ENCODE measurements around the gene PPIF.

The PPIF gene

GRCh38 chr10:79311581-79312407, 35.5 kb upstream of the PPIF start:
- peaks cover 13% of the 10 kb centered on the region for H3K4me1 ChIP-seq (ENCODE audit: control insufficient read depth, insufficient read depth, low read depth, low read length)
- H3K4me2 ChIP-seq (ENCODE audit: low read length, poor library complexity, severe bottlenecking), result no peak overlapping the region
- H3K9ac ChIP-seq (ENCODE audit: low read length), result no peak overlapping the region
- H3K14ac ChIP-seq (ENCODE audit: low read length in 2 of 2), result no peak overlapping the region
- peak overlapping the region; percentile 48 for H4K8ac ChIP-seq (ENCODE audit: low read length)
- no peaks in the 10 kb centered on the region for H3K9me3 ChIP-seq (ENCODE audit: control insufficient read depth, low read length)
- H2AK5ac ChIP-seq (ENCODE audit: low read length, severe bottlenecking), result no peak overlapping the region
- H2AFZ ChIP-seq (ENCODE audit: low read depth, low read length), result no peak overlapping the region
- peaks cover 90 to 95% of the 10 kb centered on the region in 2 experiments for H3K36me3 ChIP-seq (ENCODE audit: control insufficient read depth in 1 of 2, insufficient read depth in 2 of 2, low read depth in 1 of 2, low read length in 2 of 2)
- H3K4ac ChIP-seq (ENCODE audit: low read depth in 1 of 2, low read length in 2 of 2), result no peak overlapping the region
- no peak overlapping the region for H2BK12ac ChIP-seq (ENCODE audit: low read length in 2 of 2)
- no peak overlapping the region for H3K18ac ChIP-seq (ENCODE audit: low read depth in 1 of 2, low read length in 2 of 2)
- H2BK120ac ChIP-seq (ENCODE audit: low read depth, low read length), result no peak overlapping the region
- peaks cover 14% of the 10 kb centered on the region for H3K79me1 ChIP-seq (replicated peaks; ENCODE audit: low read length, poor library complexity, severe bottlenecking)
- H2BK15ac ChIP-seq (ENCODE audit: low read depth, poor library complexity, severe bottlenecking), result no peak overlapping the region
- no peak overlapping the region for H4K91ac ChIP-seq (ENCODE audit: low read length)
- H3K27me3 ChIP-seq (ENCODE audit: control insufficient read depth in 1 of 2, insufficient read depth in 1 of 2, low read length in 2 of 2), result no peaks in the 10 kb centered on the region
- H2BK5ac ChIP-seq (ENCODE audit: low read depth, low read length, poor library complexity, severe bottlenecking), result no peak overlapping the region
- 89% methylated on average over 15 of the region's 15 CpGs for WGBS
- H3K4me3 ChIP-seq (ENCODE audit: insufficient read depth in 1 of 2, low read depth in 1 of 2, low read length in 2 of 2), result no peak overlapping the region
- no peak for DNase-seq
- no peak overlapping the region for H3K27ac ChIP-seq (ENCODE audit: low read length, poor library complexity, severe bottlenecking)
- H3K23ac ChIP-seq (ENCODE audit: low read length in 2 of 2), result no peak overlapping the region

GRCh38 chr10:79312601-79313187, 34.6 kb upstream of the PPIF start:
- Histone ChIP-seq H3K4me1 (ENCODE audit: control insufficient read depth, insufficient read depth, low read depth, low read length) (peaks cover 20% of the 10 kb centered on the region), H3K27ac (ENCODE audit: low read length, poor library complexity, severe bottlenecking) (no peak overlapping the region), H3K36me3 (ENCODE audit: control insufficient read depth in 1 of 2, insufficient read depth in 2 of 2, low read depth in 1 of 2, low read length in 2 of 2) (peaks cover 83 to 86% of the 10 kb centered on the region in 2 experiments), H2BK120ac (ENCODE audit: low read depth, low read length) (no peak overlapping the region), H3K14ac (ENCODE audit: low read length in 2 of 2) (no peak overlapping the region), H3K18ac (ENCODE audit: low read depth in 1 of 2, low read length in 2 of 2) (no peak overlapping the region), H3K79me1 (replicated peaks; ENCODE audit: low read length, poor library complexity, severe bottlenecking) (peaks cover 8% of the 10 kb centered on the region), H2AFZ (ENCODE audit: low read depth, low read length) (no peak overlapping the region), H3K4me2 (ENCODE audit: low read length, poor library complexity, severe bottlenecking) (no peak overlapping the region), H3K23ac (ENCODE audit: low read length in 2 of 2) (no peak overlapping the region), H4K91ac (ENCODE audit: low read length) (peak overlapping the region; percentile 7), H2AK5ac (ENCODE audit: low read length, severe bottlenecking) (no peak overlapping the region), H3K4ac (ENCODE audit: low read depth in 1 of 2, low read length in 2 of 2) (no peak overlapping the region), H2BK12ac (ENCODE audit: low read length in 2 of 2) (no peak overlapping the region), H2BK15ac (ENCODE audit: low read depth, poor library complexity, severe bottlenecking) (no peak overlapping the region), H3K9ac (ENCODE audit: low read length) (no peak overlapping the region), H3K27me3 (ENCODE audit: control insufficient read depth in 1 of 2, insufficient read depth in 1 of 2, low read length in 2 of 2) (no peaks in the 10 kb centered on the region), H2BK5ac (ENCODE audit: low read depth, low read length, poor library complexity, severe bottlenecking) (no peak overlapping the region), H3K4me3 (ENCODE audit: insufficient read depth in 1 of 2, low read depth in 1 of 2, low read length in 2 of 2) (no peak overlapping the region), H3K9me3 (ENCODE audit: control insufficient read depth, low read length) (no peaks in the 10 kb centered on the region), H4K8ac (ENCODE audit: low read length) (no peak overlapping the region)
- no peak for DNase-seq
- 93% methylated on average over 22 of the region's 22 CpGs for WGBS

- no peak overlapping the region for H2BK12ac ChIP-seq (ENCODE audit: low read length in 2 of 2)
- no peak overlapping the region for H3K4me2 ChIP-seq (ENCODE audit: low read length, poor library complexity, severe bottlenecking)
- no peaks in the 10 kb centered on the region for H3K9me3 ChIP-seq (ENCODE audit: control insufficient read depth, low read length)
- WGBS, result 93% methylated on average over 5 of the region's 8 CpGs
- H3K14ac ChIP-seq (ENCODE audit: low read length in 2 of 2), result no peak overlapping the region
- no peak overlapping the region for H3K18ac ChIP-seq (ENCODE audit: low read depth in 1 of 2, low read length in 2 of 2)
- no peak overlapping the region for H2BK120ac ChIP-seq (ENCODE audit: low read depth, low read length)
- peaks cover 76 to 80% of the 10 kb centered on the region in 2 experiments for H3K36me3 ChIP-seq (ENCODE audit: control insufficient read depth in 1 of 2, insufficient read depth in 2 of 2, low read depth in 1 of 2, low read length in 2 of 2)
- no peak overlapping the region for H3K9ac ChIP-seq (ENCODE audit: low read length)
- H3K27ac ChIP-seq (ENCODE audit: low read length, poor library complexity, severe bottlenecking), result no peak overlapping the region
- H3K79me1 ChIP-seq (replicated peaks; ENCODE audit: low read length, poor library complexity, severe bottlenecking), result peaks cover 7% of the 10 kb centered on the region
- no peak for DNase-seq
- H3K4ac ChIP-seq (ENCODE audit: low read depth in 1 of 2, low read length in 2 of 2), result no peak overlapping the region
- H2BK15ac ChIP-seq (ENCODE audit: low read depth, poor library complexity, severe bottlenecking), result no peak overlapping the region
- H2AK5ac ChIP-seq (ENCODE audit: low read length, severe bottlenecking), result no peak overlapping the region
- H3K27me3 ChIP-seq (ENCODE audit: control insufficient read depth in 1 of 2, insufficient read depth in 1 of 2, low read length in 2 of 2), result no peaks in the 10 kb centered on the region
- H2BK5ac ChIP-seq (ENCODE audit: low read depth, low read length, poor library complexity, severe bottlenecking), result no peak overlapping the region
- no peak overlapping the region for H4K91ac ChIP-seq (ENCODE audit: low read length)
- H3K23ac ChIP-seq (ENCODE audit: low read length in 2 of 2), result no peak overlapping the region
- H4K8ac ChIP-seq (ENCODE audit: low read length), result no peak overlapping the region
- H3K4me1 ChIP-seq (ENCODE audit: control insufficient read depth, insufficient read depth, low read depth, low read length), result peaks cover 26% of the 10 kb centered on the region
- no peak overlapping the region for H2AFZ ChIP-seq (ENCODE audit: low read depth, low read length)
- H3K4me3 ChIP-seq (ENCODE audit: insufficient read depth in 1 of 2, low read depth in 1 of 2, low read length in 2 of 2), result no peak overlapping the region
Observed at GRCh38 chr10:79313320-79313719, 33.9 kb upstream of the PPIF start.

- no peak overlapping the region for H3K23ac ChIP-seq (ENCODE audit: low read length in 2 of 2)
Observed at GRCh38 chr10:79313911-79314439, 33.3 kb upstream of the PPIF start.

More at GRCh38 chr10:79313911-79314439, 33.3 kb upstream of the PPIF start:
- no peak overlapping the region for H3K4me2 ChIP-seq (ENCODE audit: low read length, poor library complexity, severe bottlenecking)
- H3K18ac ChIP-seq (ENCODE audit: low read depth in 1 of 2, low read length in 2 of 2), result no peak overlapping the region
- no peak overlapping the region for H2AK5ac ChIP-seq (ENCODE audit: low read length, severe bottlenecking)
- no peak overlapping the region for H3K9ac ChIP-seq (ENCODE audit: low read length)
- H2BK12ac ChIP-seq (ENCODE audit: low read length in 2 of 2), result no peak overlapping the region
- H3K9me3 ChIP-seq (ENCODE audit: control insufficient read depth, low read length), result no peaks in the 10 kb centered on the region
- H2AFZ ChIP-seq (ENCODE audit: low read depth, low read length), result no peak overlapping the region
- H4K8ac ChIP-seq (ENCODE audit: low read length), result no peak overlapping the region
- H2BK15ac ChIP-seq (ENCODE audit: low read depth, poor library complexity, severe bottlenecking), result no peak overlapping the region
- no peak overlapping the region for H2BK5ac ChIP-seq (ENCODE audit: low read depth, low read length, poor library complexity, severe bottlenecking)
- 94% methylated on average over 11 of the region's 11 CpGs for WGBS
- H3K79me1 ChIP-seq (replicated peaks; ENCODE audit: low read length, poor library complexity, severe bottlenecking), result peaks cover 7% of the 10 kb centered on the region
- H3K27ac ChIP-seq (ENCODE audit: low read length, poor library complexity, severe bottlenecking), result no peak overlapping the region
- H3K14ac ChIP-seq (ENCODE audit: low read length in 2 of 2), result no peak overlapping the region
- no peak for DNase-seq
- H2BK120ac ChIP-seq (ENCODE audit: low read depth, low read length), result no peak overlapping the region
- no peak overlapping the region for H4K91ac ChIP-seq (ENCODE audit: low read length)
- H3K4me3 ChIP-seq (ENCODE audit: insufficient read depth in 1 of 2, low read depth in 1 of 2, low read length in 2 of 2), result no peak overlapping the region
- peaks cover 70 to 73% of the 10 kb centered on the region in 2 experiments for H3K36me3 ChIP-seq (ENCODE audit: control insufficient read depth in 1 of 2, insufficient read depth in 2 of 2, low read depth in 1 of 2, low read length in 2 of 2)
- no peaks in the 10 kb centered on the region for H3K27me3 ChIP-seq (ENCODE audit: control insufficient read depth in 1 of 2, insufficient read depth in 1 of 2, low read length in 2 of 2)
- H3K4me1 ChIP-seq (ENCODE audit: control insufficient read depth, insufficient read depth, low read depth, low read length), result peaks cover 30% of the 10 kb centered on the region
- H3K4ac ChIP-seq (ENCODE audit: low read depth in 1 of 2, low read length in 2 of 2), result no peak overlapping the region
